Activated CD4-positive, alpha-beta T cell treated with anti-CD3 and anti-CD28 coated beads for 1 hour (primary cell): ENCODE data around the gene DRC3.

ENCODE experiments used
- DNase-seq: peaks from one replicate; pipeline ENCODE4 v3.0.0-alpha.2; 2020

DRC3 gene

DNA sequence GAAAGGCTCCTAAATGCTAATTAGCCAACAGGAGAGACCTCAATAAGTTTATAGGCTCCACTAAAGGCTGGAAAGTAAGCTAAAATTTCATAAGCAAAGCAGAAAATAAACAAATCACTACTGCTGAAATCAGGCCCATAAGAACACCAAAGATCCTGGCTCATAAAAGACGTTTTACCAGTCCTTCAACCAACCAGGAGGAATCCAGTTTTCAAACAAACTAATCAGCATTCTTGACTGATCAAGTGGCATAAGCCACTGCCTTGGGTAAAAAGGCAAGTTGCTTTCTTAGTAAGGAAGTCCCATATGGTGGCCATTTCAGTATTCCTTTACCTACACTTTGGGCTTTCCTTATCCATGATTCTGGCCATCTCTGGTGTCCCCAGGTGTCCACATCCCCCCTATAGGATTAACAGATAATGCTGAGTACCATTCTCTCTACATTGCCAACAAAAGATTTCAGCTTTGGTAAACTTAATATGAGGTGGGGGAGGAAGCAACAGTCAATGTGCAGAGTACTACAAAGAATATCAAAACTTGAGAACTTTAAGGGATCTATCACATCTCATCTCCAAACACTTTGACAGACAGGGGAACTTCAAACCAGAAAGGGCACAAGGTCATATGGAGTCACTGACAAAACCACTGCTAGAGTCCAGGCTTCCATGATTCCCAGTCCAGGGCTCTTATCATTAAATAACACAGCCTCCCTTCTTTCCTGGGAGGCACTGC lies 1.8 kb upstream of the DRC3 start:
- no peak for DNase-seq

DNA sequence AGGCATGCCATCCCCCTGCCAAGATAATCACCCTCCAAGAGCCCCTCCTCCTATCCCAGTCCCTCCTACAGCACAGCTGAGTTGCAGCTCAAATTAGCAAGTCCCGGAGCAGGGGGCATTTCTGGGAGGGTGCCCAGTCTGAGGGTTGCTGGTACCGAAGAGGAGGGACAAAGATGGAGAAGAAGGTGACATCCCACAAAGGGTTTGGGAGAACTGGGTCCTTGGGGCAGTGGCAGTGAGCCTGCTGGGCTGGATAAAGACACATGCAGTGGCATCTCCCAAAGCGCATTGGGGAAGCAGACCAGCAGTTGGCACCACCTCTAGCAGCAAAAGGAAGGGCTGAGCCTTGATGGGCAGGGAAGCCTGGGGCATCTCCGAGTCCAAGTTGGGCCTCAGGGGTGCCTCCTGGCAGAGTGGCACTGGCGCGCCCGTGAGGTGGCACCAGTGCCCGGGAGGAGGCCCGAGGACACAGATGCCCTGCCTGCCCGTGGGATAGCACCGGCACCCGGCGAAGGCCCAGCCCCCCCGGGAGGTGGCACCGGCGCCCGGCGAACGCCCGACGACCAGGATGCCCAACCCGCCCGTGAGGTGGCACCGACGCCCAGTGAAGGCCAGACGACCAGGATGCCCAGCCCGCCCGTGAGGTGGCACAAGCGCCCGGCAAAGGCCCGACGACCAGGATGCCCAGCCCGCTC lies 1.1 kb upstream of the DRC3 start:
- no peak for DNase-seq

DNA sequence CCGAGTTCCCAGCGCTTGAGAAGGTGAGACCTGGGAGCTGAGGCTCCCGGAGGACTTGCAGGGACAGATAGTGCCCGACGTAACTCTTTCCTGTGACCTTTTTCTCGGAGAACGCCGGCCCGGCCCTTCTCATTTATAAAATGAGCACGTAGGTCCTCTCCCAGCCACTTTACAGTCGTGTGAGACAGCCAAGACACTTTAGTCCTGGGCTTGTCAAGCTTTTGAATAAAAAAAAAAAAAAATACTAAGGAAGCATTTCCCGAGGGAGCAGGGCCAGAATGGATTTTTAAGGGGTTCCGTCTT lies 241 bp downstream of the DRC3 start:
- no peak for DNase-seq

DNA sequence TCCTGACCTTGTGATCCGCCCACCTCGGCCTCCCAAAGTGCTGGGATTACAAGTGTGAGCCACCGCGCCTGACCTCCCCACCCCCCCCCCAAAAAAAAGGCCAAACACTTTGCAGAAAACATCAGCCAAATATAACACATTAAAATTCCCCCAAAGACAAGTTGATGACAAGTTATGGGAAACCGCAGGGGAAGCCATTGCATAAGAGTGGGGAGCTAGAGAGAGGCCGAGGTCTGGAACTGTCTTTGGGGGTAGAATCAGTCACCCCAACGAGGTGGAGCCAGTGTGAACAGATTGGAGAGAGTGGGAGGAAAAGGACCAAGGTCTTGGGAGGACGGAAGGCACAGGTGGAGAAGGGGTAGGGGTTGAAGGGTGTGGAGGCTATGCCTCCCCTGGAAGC lies 2.8 kb downstream of the DRC3 start:
- no peak for DNase-seq

DNA sequence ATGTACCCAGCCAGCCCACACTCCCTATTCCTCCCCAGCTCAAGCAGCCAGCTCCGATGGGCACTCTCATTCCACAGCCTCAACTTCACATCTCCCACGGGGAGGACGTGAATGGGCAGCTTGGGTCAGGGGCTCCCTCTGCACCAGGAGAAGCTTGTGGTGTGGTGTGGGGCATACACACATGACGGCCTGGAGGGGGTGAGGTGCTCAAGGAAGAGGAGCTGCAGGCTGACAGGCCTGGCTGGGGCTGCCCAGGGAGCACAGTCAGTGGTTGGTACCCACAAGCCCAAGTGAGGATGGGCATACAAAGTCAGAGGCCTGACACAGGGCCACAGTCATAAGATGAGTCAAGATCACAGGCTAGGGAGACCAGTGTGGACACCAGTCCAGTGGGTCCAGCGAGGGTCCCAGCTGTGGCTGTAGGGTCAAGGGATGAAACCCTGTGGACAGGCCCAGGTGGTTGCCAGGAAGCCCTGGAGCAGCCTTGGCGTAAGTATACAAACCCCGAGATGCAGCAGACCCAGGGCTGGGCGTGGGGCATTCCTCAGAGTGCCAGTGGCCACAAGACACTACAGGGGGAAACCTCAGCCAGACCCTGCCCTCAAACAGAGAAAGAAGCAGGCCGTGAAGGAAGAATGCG lies 4.4 kb downstream of the DRC3 start:
- DNase-seq: no peak

DNA sequence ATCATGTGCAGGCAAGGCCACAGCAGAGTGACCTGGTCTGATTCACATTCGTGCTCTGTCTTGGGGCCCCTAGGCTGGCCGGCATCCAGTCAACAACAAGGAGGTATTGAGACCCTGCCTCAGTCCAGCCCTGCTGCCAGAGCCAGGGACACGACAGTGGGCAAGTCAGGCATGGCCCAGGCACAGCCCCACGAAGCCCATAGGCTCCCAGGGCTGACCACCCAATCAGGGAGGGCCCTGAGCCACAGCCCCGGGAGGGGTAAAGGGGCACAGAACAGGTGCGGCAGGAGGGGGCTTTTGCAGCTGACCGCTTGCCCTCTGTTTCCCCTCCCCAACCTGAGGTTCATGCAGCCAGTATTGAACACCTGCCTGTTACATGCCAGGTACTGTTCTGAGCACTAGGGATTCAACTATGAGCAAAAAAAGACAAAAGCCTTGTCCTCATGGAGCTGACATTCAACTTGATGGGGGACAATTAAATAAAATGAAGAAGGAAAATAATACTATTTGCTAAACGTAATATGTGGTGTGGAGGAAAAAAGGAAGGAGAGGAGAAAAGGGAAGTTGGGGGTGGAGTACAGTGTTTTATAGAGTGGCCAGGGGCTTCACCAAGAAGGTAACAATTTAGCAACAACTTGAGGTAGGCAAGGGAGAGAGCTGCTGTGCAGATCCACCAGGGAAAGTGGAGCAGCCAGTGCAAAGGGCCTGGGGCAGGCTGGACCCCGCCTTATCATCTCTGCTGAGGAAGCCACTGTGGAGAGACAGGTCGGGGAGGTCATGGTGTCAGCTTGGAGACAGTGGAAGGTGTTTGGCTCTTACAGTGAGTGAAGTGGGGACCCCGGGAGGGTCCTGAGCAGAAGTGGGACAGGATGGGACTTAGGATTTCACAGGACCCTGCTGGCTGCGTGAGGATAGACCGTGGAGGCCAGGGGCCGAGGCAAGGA lies 6.1 kb downstream of the DRC3 start:
- no peak for DNase-seq

DNA sequence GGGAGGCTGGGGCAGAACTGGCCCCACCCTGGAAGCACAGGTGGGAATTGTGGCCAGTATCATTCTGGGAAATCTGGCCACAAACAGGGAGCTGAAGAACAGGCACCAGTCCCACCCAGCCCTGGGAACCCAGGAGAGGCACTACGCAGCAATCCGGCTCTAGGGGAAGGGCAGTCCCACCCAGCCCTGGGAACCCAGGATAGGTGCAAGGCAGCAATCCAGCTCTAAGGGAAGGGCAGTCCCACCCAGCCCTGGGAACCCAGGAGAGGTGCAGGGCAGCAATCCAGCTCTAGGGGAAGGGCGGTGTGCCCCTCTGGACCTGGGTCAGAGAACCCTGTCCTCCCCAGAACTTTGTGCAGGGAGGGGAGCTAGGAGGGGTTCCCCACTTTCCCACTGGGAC lies 7.1 kb downstream of the DRC3 start:
- no peak for DNase-seq

DNA sequence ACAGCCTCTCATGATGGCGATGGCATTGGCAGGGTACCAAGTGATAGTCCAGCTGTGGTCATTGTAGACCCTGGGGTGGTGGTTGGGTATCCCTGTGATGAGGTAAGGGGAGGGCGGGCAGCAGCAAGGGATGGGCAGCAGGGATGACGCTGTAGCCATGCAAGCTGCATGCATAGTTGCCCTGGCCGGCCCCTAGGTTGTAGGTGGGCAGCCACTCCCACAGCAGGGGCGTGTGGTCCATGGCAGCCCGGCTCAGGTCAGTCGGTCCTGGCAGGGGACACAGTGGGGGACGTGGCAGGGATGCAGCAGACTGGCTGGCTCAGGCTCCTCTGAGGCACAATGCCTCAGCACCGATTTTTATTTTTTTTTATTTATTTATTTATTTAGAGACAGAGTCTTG lies 8.7 kb downstream of the DRC3 start:
- no peak for DNase-seq

DNA sequence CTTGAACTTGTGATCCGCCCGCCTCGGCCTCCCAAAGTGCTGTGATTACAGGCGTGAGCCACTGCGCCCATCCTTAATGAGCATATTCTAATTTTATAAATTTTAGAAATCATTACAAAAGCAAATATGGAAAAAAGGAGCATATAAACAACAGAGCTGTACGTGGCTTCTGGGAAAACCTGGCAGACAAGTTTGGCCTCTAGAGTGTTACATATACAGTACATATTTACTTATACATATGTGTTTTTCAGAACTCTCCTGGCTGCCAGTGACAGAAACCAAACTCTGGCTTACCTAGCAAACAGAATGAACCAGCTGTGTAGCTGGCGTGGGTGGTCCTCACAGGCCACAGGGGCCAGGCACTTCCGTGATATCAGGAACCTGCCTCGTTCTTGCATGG lies 10.1 kb downstream of the DRC3 start:
- DNase-seq: no peak

DNA sequence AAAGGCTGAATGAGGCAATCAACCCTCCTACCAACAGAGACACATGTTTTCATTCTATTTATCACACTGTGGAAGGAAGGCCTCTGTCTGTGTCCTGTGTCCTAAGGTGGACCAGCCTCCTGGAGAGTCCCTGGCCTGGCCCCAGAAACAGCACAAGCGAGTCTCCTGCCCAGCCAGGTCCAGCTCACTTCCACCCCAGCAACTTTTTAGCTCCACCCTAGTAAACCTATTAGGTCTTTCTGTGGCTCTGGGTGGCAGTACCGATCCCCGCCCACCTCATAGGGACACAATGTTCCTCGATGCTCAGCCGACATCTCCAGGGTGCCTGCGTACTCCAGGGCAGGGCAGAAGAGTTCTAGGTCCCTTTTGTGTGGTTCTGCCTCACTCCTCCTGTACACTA lies 10.7 kb downstream of the DRC3 start:
- DNase-seq: no peak

DNA sequence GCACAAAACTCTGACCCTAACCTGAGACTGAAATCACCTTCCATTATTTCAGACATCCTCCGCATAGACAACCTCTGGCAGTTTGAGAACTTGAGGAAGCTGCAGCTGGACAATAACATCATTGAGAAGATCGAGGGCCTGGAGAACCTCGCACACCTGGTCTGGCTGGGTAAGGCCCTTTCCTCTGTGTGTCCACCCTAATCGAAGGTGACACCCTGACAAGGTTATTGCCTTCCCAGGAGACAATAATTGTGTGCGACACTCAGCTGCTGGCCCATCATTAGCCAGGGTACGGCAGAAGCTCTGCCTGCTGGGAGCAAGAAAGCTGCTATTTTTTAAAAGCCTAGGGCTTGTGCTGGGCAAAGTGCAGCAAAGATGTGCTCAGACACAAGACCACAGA lies 11.1 kb downstream of the DRC3 start:
- no peak for DNase-seq

DNA sequence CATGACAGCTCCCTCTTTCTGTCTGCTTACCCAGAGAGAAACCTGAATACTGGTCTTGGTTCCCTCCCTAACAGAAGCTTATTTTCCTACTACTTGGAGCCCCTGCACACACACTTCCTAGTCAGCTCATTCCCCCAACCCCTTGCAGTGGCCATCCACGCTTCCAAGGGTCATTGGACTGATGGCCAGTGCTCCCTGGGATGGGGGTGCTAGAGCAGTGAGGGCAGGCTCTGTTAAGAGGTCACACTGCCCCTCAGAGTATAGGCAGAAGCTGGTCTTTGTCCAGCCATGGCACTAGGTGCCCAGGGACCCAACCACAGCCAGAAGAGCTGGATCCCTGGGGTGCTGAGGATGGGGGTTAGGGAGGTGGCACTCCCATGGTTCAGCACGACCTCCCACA lies 12.5 kb downstream of the DRC3 start:
- no peak for DNase-seq

DNA sequence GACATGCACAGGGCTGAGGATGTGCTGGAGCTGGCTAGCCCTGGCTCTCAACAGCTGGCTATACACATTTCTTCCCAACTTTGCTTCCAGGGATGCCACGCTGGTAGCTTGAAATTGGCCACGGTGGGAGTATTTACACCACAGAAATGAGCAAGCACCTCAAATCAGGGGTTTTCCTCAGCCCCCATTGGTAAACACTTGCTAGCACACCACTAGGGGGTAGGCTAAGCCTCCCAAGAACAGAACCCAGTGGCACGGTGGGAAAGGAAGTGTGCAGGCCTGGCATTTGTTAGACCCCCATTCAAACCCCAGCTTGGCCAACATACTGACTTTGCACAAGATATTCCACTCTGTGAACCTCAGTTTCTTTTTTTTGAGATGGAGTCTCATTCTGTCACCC lies 12.9 kb downstream of the DRC3 start:
- no peak for DNase-seq

DNA sequence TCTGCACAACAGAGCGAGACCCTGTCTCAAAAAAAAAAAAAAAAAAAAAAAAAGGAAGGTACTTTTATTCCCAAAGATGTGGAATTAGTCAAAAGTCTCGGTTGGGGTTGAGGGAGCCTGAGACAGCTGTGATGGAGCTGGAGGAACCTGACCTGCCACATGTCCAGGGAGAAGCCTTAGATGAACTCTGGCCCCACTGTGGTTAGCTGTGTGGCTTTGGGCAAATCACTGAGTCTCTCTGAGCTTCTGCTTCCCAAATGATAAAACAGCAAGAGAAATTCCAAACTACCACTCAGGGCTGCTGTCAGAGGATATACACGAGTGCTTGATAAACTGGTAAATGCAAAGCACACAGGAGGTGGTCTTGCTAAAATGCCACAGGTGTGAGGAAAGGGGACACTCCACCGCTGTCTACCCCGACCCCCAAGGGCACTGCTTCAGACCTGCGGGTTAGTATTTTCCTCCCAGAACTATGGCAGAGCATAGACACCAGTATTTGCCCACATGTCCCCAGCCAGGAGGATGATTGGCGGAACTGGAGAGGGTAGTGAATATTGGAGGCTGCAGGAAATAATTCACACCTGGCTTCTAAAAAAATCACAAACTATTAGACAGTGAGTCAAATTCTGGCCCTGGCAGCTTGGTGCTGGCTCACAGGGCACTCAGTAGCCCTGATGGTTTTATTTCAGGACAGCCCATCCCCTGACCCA lies 14.7 kb downstream of the DRC3 start:
- no peak for DNase-seq

DNA sequence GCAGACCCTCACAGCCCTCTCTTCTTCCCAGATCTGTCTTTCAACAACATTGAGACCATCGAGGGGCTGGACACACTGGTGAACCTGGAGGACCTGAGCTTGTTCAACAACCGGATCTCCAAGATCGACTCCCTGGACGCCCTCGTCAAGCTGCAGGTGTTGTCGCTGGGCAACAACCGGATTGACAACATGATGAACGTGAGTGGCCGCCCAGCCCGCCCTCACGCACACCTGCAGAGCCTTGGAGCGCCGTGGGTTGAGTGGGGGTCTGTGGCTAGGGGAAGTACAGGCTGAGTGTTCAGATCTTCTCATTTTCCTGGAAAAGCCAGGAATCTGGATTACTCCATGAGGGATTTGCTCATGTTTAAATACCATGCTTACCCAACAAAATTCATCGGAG lies 15.2 kb downstream of the DRC3 start:
- DNase-seq: no peak

DNA sequence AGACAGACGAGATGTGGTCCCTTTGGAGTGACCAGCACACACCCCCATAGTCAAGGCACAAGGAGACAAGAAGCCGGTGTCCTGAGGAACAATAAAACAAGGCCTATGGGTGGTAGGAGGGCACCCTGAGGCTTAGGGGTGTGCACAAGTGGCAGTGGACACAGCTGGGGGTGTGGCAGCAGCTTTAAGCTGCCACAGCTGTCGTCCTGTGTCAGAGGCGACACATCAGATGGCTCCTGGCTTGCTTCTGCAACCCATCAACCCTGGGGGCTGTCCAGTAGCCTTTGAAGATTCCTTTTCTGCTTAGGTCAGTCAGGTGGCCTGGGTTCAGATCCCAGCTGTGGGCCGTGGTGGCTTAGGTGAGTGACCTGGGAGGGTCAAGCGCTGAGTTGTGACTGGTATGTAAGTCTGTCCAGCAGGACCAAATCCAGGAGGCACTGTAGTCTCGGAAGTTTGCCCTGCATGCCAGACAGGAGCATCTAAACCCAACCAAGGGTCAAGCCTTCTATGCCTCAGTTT lies 15.8 kb downstream of the DRC3 start:
- no peak for DNase-seq

DNA sequence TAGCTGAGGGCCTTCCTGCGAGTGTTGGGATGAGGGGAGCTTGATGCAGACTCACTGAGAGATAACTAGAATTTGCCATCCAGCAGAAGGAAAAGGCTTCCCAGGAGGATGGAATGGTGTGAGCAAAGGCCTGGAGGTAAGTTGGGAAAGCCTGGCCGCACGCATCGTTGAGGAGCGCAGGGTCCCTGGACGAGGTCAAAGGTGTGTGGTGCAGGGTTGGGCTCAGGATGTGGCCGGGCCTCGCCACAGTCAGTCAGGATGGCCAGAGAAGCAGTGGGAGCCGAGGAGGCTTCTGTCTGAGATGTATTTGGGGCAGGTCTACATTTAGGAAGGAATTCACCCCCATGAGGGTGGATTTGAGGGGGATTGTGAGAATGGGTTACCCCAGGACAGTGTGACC lies 16.4 kb downstream of the DRC3 start:
- DNase-seq: no peak

DNA sequence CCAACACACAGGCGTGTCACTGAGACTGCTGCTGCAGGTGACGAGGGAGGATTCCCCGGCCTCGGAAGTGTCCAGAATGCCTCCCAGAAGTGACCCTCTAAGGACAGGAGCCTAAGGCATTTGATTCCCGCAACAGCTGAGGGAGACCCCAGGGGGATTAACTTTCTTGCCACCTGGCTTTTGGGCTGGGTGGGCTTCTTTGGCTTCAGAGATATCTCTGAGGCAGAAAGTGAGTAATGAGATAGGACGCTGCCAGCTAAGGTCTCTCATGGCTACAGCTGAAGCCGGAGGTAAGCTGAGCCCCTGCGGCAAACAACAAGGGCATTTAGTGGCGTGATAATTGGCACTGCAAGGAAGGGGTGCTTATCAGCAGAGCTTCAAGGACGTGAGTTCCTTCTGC lies 17.0 kb downstream of the DRC3 start:
- no peak for DNase-seq

DNA sequence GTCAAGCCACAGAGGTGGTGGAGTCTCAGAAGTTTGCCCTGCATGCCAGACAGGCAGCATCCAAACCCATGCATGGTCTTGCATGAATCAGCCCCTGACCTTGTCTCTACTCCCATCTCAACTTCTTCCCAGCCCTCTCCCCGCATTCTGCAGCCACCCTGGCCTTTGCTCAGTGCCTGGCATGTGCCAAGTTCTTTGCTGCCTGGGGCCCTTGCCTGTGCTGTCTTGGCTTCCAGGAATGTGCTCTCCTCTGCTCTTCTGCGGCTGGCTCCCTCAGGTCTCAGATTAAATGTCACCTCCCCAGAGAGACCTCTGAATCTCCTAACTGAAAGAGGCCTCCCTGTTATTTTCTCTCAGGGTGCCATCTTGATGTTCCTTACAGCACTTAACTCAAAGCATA lies 17.6 kb downstream of the DRC3 start:
- no peak for DNase-seq

DNA sequence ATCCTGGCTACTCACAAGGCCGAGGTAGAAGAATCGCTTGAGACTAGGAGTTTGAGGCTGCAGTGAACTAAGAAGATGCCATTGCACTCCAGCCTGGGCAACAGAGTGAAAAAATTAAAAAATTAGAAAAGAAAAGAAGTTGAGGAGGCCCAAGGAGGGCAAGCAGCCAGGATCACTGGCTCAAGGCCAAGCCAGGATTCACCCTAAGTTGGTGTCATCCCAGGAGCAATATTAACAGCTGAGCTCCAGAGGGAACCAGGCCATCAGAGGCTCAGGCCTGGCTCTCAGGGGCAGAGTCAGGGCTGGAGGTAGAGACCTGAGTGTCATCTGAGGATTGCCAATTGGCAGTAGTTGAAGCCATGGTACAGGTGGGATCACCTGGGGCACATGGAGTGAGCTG lies 20.7 kb downstream of the DRC3 start:
- DNase-seq: no peak

DNA sequence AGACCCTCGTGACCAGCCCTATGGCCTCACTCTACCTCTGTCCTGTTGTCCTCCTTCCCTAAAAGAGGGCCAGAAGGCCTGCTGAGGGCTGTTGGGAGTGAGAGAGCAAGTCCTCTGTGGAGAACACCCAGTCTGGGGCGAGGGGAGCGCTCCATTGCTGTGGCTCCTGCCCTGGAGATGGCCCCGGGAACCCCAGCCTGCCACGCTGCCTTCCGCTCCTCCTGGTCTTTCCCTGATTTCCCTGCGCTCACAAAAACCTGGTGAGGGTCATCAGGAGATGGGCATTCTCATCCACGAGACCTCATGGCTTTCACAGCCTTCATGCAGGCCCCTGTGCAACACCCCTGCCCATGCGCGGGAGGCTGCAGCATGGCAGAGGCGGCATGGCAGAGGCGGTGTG lies 21.2 kb downstream of the DRC3 start:
- DNase-seq: no peak

DNA sequence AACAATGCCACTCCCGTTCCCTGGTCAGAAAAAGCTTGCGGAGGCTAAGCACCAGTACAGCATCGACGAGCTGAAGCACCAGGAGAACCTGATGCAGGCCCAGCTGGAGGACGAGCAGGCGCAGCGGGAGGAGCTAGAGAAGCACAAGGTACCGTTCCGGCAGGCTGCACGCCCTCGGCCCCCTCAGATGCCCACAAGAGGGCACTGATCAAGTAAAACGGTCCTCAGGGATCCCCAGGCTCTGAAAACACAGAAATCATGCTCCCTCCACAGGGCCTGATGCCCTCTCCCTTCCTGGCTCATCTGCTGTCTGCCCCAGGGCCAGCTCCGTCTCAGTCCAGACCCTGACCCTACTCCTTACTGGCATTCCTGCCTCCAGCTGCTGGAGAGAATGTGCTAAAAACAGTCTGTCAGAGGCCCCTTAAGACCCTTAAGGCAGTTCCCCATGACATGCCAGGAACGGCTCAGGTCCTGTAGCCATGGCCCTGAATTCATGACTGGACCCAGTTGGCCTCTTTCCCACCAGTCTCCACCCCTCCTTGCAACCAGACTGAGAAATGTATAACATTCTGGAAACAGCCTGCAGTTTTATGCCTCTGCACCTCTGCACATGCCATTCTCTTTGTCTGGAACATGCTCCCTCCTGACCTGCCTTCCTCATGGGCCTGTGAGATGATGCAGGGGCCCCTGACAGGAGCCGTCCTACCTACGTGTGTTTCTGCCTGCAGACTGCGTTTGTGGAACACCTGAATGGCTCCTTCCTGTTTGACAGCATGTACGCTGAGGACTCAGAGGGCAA lies 21.8 kb downstream of the DRC3 start:
- no peak for DNase-seq
